ENCODE data around the gene CHM. TPM values are rescaled to one million over a fixed set of nuclear protein-coding genes. Genes with fewer than 3 reads are reported as not detected.
"Not testable (repeated sequence)": the region's sequence is repeated elsewhere in the genome, so short reads cannot be mapped to it uniquely, and the experiment has no call there.

The CHM gene
- total and polyA plus RNA-seq, 2 of the 8 experiments (the other 6 are each of a cell fraction or from before 2014, with no cell fraction given) = 8.6 to 15.5 TPM

- TF ChIP-seq GTF2F1 (IDR thresholded peaks at IDR 0.05; ENCODE audit: borderline replicate concordance, low read depth, low read length) (no peak), SIX5 (IDR thresholded peaks at IDR 0.05; ENCODE audit: low read depth, low read length) (no peak)
Measured at GRCh38 chrX:85922821-85923220, 124.5 kb downstream of the CHM start (continued).

GRCh38 chrX:85916656-85917280 is 130.6 kb downstream of the CHM start:
- H2BK5ac ChIP-seq (ENCODE audit: low read depth, low read length); H4K8ac ChIP-seq (ENCODE audit: extremely low read depth, insufficient read depth, low read length); H3K56ac ChIP-seq (replicated peaks; ENCODE audit: insufficient read length, low read depth, low read length); H3K27ac ChIP-seq (ENCODE audit: low read depth, low read length); H3K27me3 ChIP-seq (replicated peaks in 1 of 4; ENCODE audit: control insufficient read depth in 3 of 4, extremely low read depth in 1 of 4, insufficient read depth in 3 of 4, low read length in 3 of 4); H3K4me1 ChIP-seq (replicated peaks in 1 of 4; ENCODE audit: control insufficient read depth in 3 of 4, insufficient read depth in 4 of 4, low read length in 3 of 4); H4K91ac ChIP-seq (replicated peaks; ENCODE audit: insufficient read length, low read length); H2BK12ac ChIP-seq (ENCODE audit: low read depth, low read length); H3K14ac ChIP-seq (ENCODE audit: insufficient read length); H3K18ac ChIP-seq (ENCODE audit: extremely low read depth, low read length); H2AK5ac ChIP-seq (ENCODE audit: low read depth, low read length); H3K36me3 ChIP-seq (ENCODE audit: control insufficient read depth in 2 of 4, insufficient read depth in 4 of 4, low read length in 3 of 4); H4K20me1 ChIP-seq (replicated peaks in 1 of 2; ENCODE audit: control insufficient read depth in 1 of 2, insufficient read depth in 2 of 2, low read length in 2 of 2); H3K23ac ChIP-seq (ENCODE audit: insufficient read length); CTCF ChIA-PET (ENCODE audit: partially characterized antibody); H2BK15ac ChIP-seq (ENCODE audit: low read length); H2BK120ac ChIP-seq (replicated peaks; ENCODE audit: low read depth, low read length); H2AFZ ChIP-seq (ENCODE audit: low read length); H3K9me3 ChIP-seq (ENCODE audit: insufficient read depth in 2 of 2, low read depth in 1 of 2, low read length in 1 of 2); H3K79me1 ChIP-seq (ENCODE audit: low read depth, low read length); H3K79me2 ChIP-seq (ENCODE audit: control insufficient read depth in 1 of 2, insufficient read depth in 2 of 2, low read length in 2 of 2); H3K4ac ChIP-seq (replicated peaks; ENCODE audit: insufficient read length, low read depth, low read length); H3K4me3 ChIP-seq (ENCODE audit: extremely low read depth in 1 of 4, insufficient read depth in 2 of 4, low read depth in 3 of 4, low read length in 4 of 4); FAIRE-seq; POLR2A ChIA-PET (ENCODE audit: partially characterized antibody); H3K23me2 ChIP-seq (ENCODE audit: low read depth, low read length); H2BK20ac ChIP-seq (ENCODE audit: low read length); H3K9ac ChIP-seq (replicated peaks in 1 of 4; ENCODE audit: extremely low read depth in 1 of 4, low read depth in 3 of 4, low read length in 3 of 4); DNase-seq (ENCODE audit: low read depth in 1 of 2, low spot score in 2 of 2); H4K5ac ChIP-seq (ENCODE audit: insufficient read length, low read depth, low read length); H3K4me2 ChIP-seq (ENCODE audit: insufficient read depth in 1 of 2, low read depth in 2 of 2, low read length in 2 of 2): not testable (repeated sequence)
- 50% methylated on average over 2 of the region's 2 CpGs; no CpG with 5 or more reads in 1 of the 2 experiments for WGBS, 2 experiments (ENCODE audit: extremely low coverage in 1 of 2, insufficient coverage in 1 of 2, insufficient read length in 1 of 2, insufficient replicate concordance in 2 of 2, low coverage in 1 of 2, low lambda C conversion rate in 2 of 2, missing lambda C conversion rate in 1 of 2)
